ENCODE measurements around the gene AVP. TPM values are rescaled to one million over a fixed set of nuclear protein-coding genes. Genes with fewer than 3 reads are reported as not detected.

AVP gene
- total and polyA plus RNA-seq, 7 experiments from 2014 or later: 0.89 TPM; not detected in 6

DNA sequence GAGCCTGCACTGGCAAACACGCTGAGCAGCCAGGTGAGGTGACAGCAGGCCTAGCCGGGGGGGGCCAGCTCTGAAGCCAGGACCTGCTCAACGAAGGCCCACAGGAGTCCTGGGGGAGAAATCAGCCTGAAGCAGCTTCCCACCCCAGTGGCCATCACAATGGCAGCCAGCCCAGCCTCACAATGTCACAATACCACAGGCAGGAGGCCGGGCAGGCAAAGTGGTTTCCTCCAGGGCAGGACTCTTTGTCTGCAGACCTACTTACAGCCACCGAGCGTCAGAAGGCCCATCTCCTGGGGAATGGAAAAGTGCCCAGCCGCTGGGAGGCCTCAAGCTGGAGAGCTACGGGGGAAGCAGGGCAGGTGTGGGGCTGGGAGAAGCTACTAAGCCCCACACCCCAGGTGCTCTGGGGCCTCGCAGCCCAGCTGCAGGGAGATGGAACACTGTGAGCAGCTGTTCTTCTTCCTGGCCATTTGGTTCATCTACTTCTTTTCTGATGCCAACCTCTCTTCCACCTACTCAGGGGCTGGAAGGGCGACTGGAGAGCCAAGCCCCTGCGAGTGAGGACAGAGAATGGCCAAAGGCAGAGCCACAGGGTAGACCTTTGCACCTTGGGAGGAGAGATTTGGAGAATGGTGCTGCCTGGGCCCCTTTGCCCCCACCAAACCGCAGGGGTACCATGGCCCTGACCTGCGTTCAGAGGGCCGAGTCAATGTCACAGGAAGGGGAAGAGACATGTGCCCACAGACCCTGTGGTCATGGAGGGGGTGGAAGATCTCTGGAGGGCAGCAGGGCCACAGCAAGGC lies 22.3 kb upstream of the AVP start:
- Mint-ChIP-seq H3K9me3 (peaks cover 0 to 1% (median 0%) of the 10 kb centered on the region in 11 donors), H3K4me1 (peaks cover 13 to 22% (median 17%) of the 10 kb centered on the region in 7 donors)
- CTCF ChIA-PET: no interaction called here

GRCh38 chr20:3106185-3106584 lies 21.7 kb upstream of the AVP start:
- Histone ChIP-seq H3K27ac (ENCODE audit: low read depth, low read length) (no peak overlapping the region), H3K36me3 (ENCODE audit: control insufficient read depth in 2 of 3, insufficient read depth in 3 of 3, low read length in 3 of 3) (peaks cover 0 to 29% (median 3%) of the 10 kb centered on the region in 3 experiments), H3K27me3 (ENCODE audit: control insufficient read depth in 2 of 2, insufficient read depth in 2 of 2, low read length in 2 of 2) (no peaks in the 10 kb centered on the region), H3K9me3 (ENCODE audit: control insufficient read depth in 2 of 3, low read length in 3 of 3) (no peaks in the 10 kb centered on the region), H3K4me1 (ENCODE audit: control insufficient read depth in 2 of 2, insufficient read depth in 2 of 2, low read length in 2 of 2) (peaks cover 10 to 13% of the 10 kb centered on the region in 2 donors), H3K4me3 (ENCODE audit: low read length) (no peak overlapping the region)
- ChIA-PET POLR2A (interaction anchor here (1.0 to 1.5 kb wide), 2 partner anchors 9 to 14 kb away, joined by 3 to 4 read pairs; no protein-coding TSS in a partner anchor), CTCF (no interaction called here)
- Mint-ChIP-seq H3K9me3 (no peaks in the 10 kb centered on the region), H3K4me3 (no peak overlapping the region), H3K27me3 (no peaks in the 10 kb centered on the region), H3K36me3 (peaks cover 0 to 3% (median 0%) of the 10 kb centered on the region in 5 donors), H3K4me1 (peaks cover 17 to 22% (median 21%) of the 10 kb centered on the region in 7 donors), H3K27ac (no peak overlapping the region)
- ATAC-seq (no peak), DNase-seq (no peak)
- intact Hi-C loops (cut with micrococcal nuclease): no loop called here

More for the DNA sequence above, 22.3 kb upstream of the AVP start:
- Histone ChIP-seq H3K4me1 (ENCODE audit: control insufficient read depth in 2 of 2, insufficient read depth in 2 of 2, low read length in 2 of 2) (peaks cover 6 to 7% of the 10 kb centered on the region in 2 donors), H3K27ac (ENCODE audit: low read depth, low read length) (no peak overlapping the region), H3K4me3 (ENCODE audit: low read length) (no peak overlapping the region), H3K36me3 (ENCODE audit: control insufficient read depth in 2 of 3, insufficient read depth in 3 of 3, low read length in 3 of 3) (peaks cover 0 to 29% (median 3%) of the 10 kb centered on the region in 3 experiments), H3K9me3 (ENCODE audit: control insufficient read depth in 2 of 3, low read length in 3 of 3) (no peaks in the 10 kb centered on the region), H3K27me3 (ENCODE audit: control insufficient read depth in 2 of 2, insufficient read depth in 2 of 2, low read length in 2 of 2) (no peaks in the 10 kb centered on the region)
- no peak overlapping the region for H3K4me3 Mint-ChIP-seq
- ATAC-seq: no peak
- POLR2A ChIA-PET: interaction anchor here (1.5 kb wide), 1 partner anchor 10 kb away, joined by 4 read pairs; no protein-coding TSS in a partner anchor
- peak overlapping the region in 1 of 9 donors; percentile 43 for H3K27ac Mint-ChIP-seq
- no peak for DNase-seq
- no peaks in the 10 kb centered on the region for H3K27me3 Mint-ChIP-seq
- H3K36me3 Mint-ChIP-seq: peaks cover 0 to 7% (median 0%) of the 10 kb centered on the region in 5 donors
- intact Hi-C loops (cut with micrococcal nuclease): no loop called here

DNA sequence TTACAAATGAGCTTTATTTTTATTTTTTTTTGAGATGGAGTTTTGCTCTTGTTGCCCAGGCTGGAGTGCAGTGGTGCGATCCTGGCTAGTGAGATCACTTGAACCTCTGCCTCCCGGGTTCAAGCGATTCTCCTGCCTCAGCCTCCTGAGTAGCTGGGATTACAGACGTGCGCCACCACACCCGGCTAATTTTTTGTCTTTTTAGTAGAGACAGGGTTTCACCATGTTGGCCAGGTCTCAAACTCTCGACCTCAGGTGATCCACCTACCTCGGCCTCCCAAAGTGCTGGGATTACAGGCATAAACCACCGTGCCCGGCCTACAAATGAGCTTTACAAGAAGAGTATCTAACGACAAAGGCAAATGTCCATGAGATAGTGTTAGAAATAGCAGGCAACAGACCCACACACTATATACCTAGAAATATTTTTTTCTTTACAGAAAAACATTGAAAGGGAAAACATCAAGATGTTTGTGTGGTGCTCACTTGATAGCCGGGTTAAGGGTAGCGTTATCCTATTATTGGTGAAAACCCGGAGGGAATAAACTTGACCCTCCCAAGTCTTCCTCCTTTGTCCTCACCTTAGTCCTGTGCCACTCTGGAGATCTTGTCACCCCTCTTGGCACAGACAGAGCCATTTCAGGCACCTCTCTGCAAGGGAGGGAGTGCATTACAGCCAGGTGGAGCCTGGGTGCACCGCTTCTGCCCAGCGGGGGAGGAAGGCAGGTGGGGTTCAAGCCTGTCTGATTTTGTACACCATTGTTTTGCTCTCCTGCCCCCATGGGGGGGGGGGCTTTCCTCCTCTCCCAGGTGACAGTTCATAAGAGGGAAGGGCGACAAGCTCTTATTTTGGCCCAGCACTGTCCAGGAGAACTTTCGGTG lies 21.0 kb upstream of the AVP start:
- H3K27ac ChIP-seq (ENCODE audit: low read depth, low read length): no peak overlapping the region
- H3K27me3 ChIP-seq (ENCODE audit: control insufficient read depth in 2 of 2, insufficient read depth in 2 of 2, low read length in 2 of 2): no peaks in the 10 kb centered on the region
- peaks cover 0 to 29% (median 3%) of the 10 kb centered on the region in 3 experiments for H3K36me3 ChIP-seq (ENCODE audit: control insufficient read depth in 2 of 3, insufficient read depth in 3 of 3, low read length in 3 of 3)
- Mint-ChIP-seq H3K4me3 (no peak overlapping the region), H3K4me1 (peaks cover 17 to 26% (median 24%) of the 10 kb centered on the region in 7 donors), H3K36me3 (no peaks in the 10 kb centered on the region), H3K9me3 (no peaks in the 10 kb centered on the region), H3K27ac (peak overlapping the region in 1 of 9 donors; percentile 34), H3K27me3 (no peaks in the 10 kb centered on the region)
- H3K4me3 ChIP-seq (ENCODE audit: low read length): no peak overlapping the region
- intact Hi-C loops (cut with micrococcal nuclease): no loop called here
- H3K9me3 ChIP-seq (ENCODE audit: control insufficient read depth in 2 of 3, low read length in 3 of 3): no peaks in the 10 kb centered on the region
- CTCF ChIA-PET: interaction anchor here (0.7 kb wide), 1 partner anchor 36 kb away, joined by 3 read pairs; no protein-coding TSS in a partner anchor
- H3K4me1 ChIP-seq (ENCODE audit: control insufficient read depth in 2 of 2, insufficient read depth in 2 of 2, low read length in 2 of 2): peaks cover 10 to 20% of the 10 kb centered on the region in 2 donors
- DNase-seq (no peak), ATAC-seq (no peak)
- POLR2A ChIA-PET: interaction anchor here (0.9 to 4.7 kb wide), 5 partner anchors 9 to 55 kb away, joined by 3 to 32 read pairs (median 4); no protein-coding TSS in a partner anchor

DNA sequence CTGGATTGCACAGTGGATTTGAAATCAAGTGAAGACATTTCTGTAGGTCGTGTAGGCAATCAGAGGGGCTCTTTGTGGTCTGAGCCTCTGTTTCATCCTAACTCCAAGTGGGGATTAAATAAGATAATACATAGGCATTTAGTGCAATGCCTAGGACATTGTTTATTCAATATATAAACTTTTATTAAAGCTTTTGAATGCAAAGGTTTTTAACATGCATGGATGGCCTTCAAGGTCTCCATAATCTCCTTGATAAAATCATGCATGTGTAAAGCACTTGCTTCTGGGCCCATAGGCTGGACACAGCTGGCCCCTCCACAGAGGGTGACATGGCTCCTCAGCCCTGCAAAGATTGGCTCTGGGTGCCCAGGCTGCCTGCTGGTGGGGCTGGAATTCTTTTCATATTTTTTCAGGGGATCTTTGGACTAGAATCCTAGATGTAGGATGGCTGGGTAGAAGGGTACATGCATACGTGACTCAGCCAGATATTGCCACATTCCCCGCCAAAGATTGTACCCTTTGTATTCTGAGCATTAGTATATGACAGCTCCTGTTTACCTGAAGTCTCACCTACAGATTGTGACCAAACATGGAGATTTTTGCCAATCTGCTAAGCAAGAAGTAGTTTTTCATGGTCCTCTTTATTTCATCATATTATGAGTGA lies 19.0 kb upstream of the AVP start:
- Histone ChIP-seq H3K27ac (ENCODE audit: low read depth, low read length) (no peak overlapping the region), H3K27me3 (ENCODE audit: control insufficient read depth in 2 of 2, insufficient read depth in 2 of 2, low read length in 2 of 2) (no peaks in the 10 kb centered on the region), H3K9me3 (ENCODE audit: control insufficient read depth in 2 of 3, low read length in 3 of 3) (no peaks in the 10 kb centered on the region), H3K4me3 (ENCODE audit: low read length) (no peak overlapping the region), H3K36me3 (ENCODE audit: control insufficient read depth in 2 of 3, insufficient read depth in 3 of 3, low read length in 3 of 3) (peaks cover 0 to 14% (median 0%) of the 10 kb centered on the region in 3 experiments), H3K4me1 (ENCODE audit: control insufficient read depth in 2 of 2, insufficient read depth in 2 of 2, low read length in 2 of 2) (peaks cover 10 to 21% of the 10 kb centered on the region in 2 donors)
- peaks cover 17 to 26% (median 24%) of the 10 kb centered on the region in 7 donors for H3K4me1 Mint-ChIP-seq
- peak overlapping the region in 7 of 9 donors; percentile 39 to 89 (median 63) for H3K27ac Mint-ChIP-seq
- CTCF ChIA-PET: interaction anchor here (0.6 to 1.7 kb wide), 6 partner anchors 11 to 34 kb away, joined by 3 to 7 read pairs (median 4); no protein-coding TSS in a partner anchor
- POLR2A ChIA-PET: interaction anchor here (0.7 to 4.7 kb wide), 4 partner anchors 11 to 60 kb away, joined by 3 to 32 read pairs (median 3); partner anchors contain the start of genes FASTKD5 and UBOX5
- H3K4me3 Mint-ChIP-seq: no peak overlapping the region
- no peaks in the 10 kb centered on the region for H3K36me3 Mint-ChIP-seq
- H3K9me3 Mint-ChIP-seq: no peaks in the 10 kb centered on the region
- H3K27me3 Mint-ChIP-seq: no peaks in the 10 kb centered on the region
- ATAC-seq (no peak), DNase-seq (no peak)
- intact Hi-C loops (cut with micrococcal nuclease): no loop called here

- H3K27me3 ChIP-seq (ENCODE audit: control insufficient read depth in 2 of 2, insufficient read depth in 2 of 2, low read length in 2 of 2): no peaks in the 10 kb centered on the region
- POLR2A ChIA-PET: interaction anchor here (0.8 to 4.7 kb wide), 8 partner anchors 10 to 57 kb away, joined by 3 to 32 read pairs (median 4); partner anchors contain the start of genes FASTKD5 and UBOX5
- CTCF ChIA-PET: interaction anchor here (1.2 to 1.7 kb wide), 4 partner anchors 11 to 49 kb away, joined by 3 to 7 read pairs (median 4); no protein-coding TSS in a partner anchor
- no peak for DNase-seq
- no peak for ATAC-seq
- no peaks in the 10 kb centered on the region for H3K36me3 Mint-ChIP-seq
- no peak overlapping the region for H3K4me3 ChIP-seq (ENCODE audit: low read length)
- peaks cover 10 to 21% of the 10 kb centered on the region in 2 donors for H3K4me1 ChIP-seq (ENCODE audit: control insufficient read depth in 2 of 2, insufficient read depth in 2 of 2, low read length in 2 of 2)
- no peaks in the 10 kb centered on the region for H3K27me3 Mint-ChIP-seq
- H3K36me3 ChIP-seq (ENCODE audit: control insufficient read depth in 2 of 3, insufficient read depth in 3 of 3, low read length in 3 of 3): peaks cover 0 to 10% (median 0%) of the 10 kb centered on the region in 3 experiments
- H3K27ac ChIP-seq (ENCODE audit: low read depth, low read length): no peak overlapping the region
- peaks cover 17 to 26% (median 24%) of the 10 kb centered on the region in 7 donors for H3K4me1 Mint-ChIP-seq
- intact Hi-C loops (cut with micrococcal nuclease): loop anchor here in 1 of 2 donors (1.0 kb wide), 1 partner anchor 8 kb away; no protein-coding TSS in a partner anchor
- peak overlapping the region in 8 of 9 donors; percentile 52 to 91 (median 75) for H3K27ac Mint-ChIP-seq
- H3K9me3 Mint-ChIP-seq: no peaks in the 10 kb centered on the region
- no peaks in the 10 kb centered on the region for H3K9me3 ChIP-seq (ENCODE audit: control insufficient read depth in 2 of 3, low read length in 3 of 3)
- H3K4me3 Mint-ChIP-seq: peak overlapping the region in 9 of 10 donors; percentile 3 to 80 (median 41)
These were observed 18.2 kb upstream of the AVP start for GRCh38 chr20:3102575-3103368.
